ENCODE results near the gene EYS. TPM values are rescaled to one million over a fixed set of nuclear protein-coding genes. Genes with fewer than 3 reads are reported as not detected.

Gene EYS
- total and polyA plus RNA-seq, 4 donors = 0.08 to 0.63 (median 0.36) TPM

- 72% methylated on average over 3 of the region's 3 CpGs for WGBS
- DNase-seq (ENCODE audit: low spot score) = no peak
- H3K27me3 ChIP-seq (ENCODE audit: control insufficient read depth in 4 of 4, insufficient read depth in 4 of 4, low read length in 3 of 4) = no peaks in the 10 kb centered on the region
- H3K4me3 ChIP-seq (ENCODE audit: low read depth in 1 of 3, low read length in 3 of 3) = no peak overlapping the region
- H3K9me3 ChIP-seq (ENCODE audit: control insufficient read depth in 4 of 4, low read length in 3 of 4) = no peaks in the 10 kb centered on the region
- H3K4me1 ChIP-seq (ENCODE audit: control insufficient read depth in 4 of 4, insufficient read depth in 4 of 4, low read length in 3 of 4) = no peaks in the 10 kb centered on the region
- TF ChIP-seq YY1 (IDR thresholded peaks at IDR 0.05) (no peak), RAD21 (IDR thresholded peaks at IDR 0.05) (no peak), NR2F2 (IDR thresholded peaks at IDR 0.05) (no peak), RXRA (IDR thresholded peaks at IDR 0.05) (no peak), TAF1 (conservative IDR thresholded peaks at IDR 0.05) (no peak), HNF4G (IDR thresholded peaks at IDR 0.05) (no peak), JUND (IDR thresholded peaks at IDR 0.05) (no peak), CTCF (IDR thresholded peaks at IDR 0.05; ENCODE audit: low read depth, low read length, missing input control) (no peak), SP1 (IDR thresholded peaks at IDR 0.05) (no peak), HNF4A (conservative IDR thresholded peaks at IDR 0.05) (no peak), FOXA1 (IDR thresholded peaks at IDR 0.05) (no peak), GABPA (IDR thresholded peaks at IDR 0.05 in 1 of 2, conservative IDR thresholded peaks at IDR 0.05 in 1 of 2) (no peak)
- TF ChIP-seq, protein P1, sequence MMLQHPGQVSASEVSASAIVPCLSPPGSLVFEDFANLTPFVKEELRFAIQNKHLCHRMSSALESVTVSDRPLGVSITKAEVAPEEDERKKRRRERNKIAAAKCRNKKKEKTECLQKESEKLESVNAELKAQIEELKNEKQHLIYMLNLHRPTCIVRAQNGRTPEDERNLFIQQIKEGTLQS (IDR thresholded peaks at IDR 0.05) = no peak
- TF ChIP-seq, protein P2, sequence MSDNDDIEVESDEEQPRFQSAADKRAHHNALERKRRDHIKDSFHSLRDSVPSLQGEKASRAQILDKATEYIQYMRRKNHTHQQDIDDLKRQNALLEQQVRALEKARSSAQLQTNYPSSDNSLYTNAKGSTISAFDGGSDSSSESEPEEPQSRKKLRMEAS (IDR thresholded peaks at IDR 0.05) = no peak
- TF ChIP-seq, protein P3, sequence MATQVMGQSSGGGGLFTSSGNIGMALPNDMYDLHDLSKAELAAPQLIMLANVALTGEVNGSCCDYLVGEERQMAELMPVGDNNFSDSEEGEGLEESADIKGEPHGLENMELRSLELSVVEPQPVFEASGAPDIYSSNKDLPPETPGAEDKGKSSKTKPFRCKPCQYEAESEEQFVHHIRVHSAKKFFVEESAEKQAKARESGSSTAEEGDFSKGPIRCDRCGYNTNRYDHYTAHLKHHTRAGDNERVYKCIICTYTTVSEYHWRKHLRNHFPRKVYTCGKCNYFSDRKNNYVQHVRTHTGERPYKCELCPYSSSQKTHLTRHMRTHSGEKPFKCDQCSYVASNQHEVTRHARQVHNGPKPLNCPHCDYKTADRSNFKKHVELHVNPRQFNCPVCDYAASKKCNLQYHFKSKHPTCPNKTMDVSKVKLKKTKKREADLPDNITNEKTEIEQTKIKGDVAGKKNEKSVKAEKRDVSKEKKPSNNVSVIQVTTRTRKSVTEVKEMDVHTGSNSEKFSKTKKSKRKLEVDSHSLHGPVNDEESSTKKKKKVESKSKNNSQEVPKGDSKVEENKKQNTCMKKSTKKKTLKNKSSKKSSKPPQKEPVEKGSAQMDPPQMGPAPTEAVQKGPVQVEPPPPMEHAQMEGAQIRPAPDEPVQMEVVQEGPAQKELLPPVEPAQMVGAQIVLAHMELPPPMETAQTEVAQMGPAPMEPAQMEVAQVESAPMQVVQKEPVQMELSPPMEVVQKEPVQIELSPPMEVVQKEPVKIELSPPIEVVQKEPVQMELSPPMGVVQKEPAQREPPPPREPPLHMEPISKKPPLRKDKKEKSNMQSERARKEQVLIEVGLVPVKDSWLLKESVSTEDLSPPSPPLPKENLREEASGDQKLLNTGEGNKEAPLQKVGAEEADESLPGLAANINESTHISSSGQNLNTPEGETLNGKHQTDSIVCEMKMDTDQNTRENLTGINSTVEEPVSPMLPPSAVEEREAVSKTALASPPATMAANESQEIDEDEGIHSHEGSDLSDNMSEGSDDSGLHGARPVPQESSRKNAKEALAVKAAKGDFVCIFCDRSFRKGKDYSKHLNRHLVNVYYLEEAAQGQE (IDR thresholded peaks at IDR 0.05) = no peak
- no peak overlapping the region for H3K27ac ChIP-seq (ENCODE audit: low read depth in 1 of 2, low read length in 2 of 2)
- H3K9ac ChIP-seq (ENCODE audit: low read depth in 1 of 2, low read length in 2 of 2) = no peak overlapping the region
- no peaks in the 10 kb centered on the region for H3K36me3 ChIP-seq (ENCODE audit: control insufficient read depth in 4 of 4, insufficient read depth in 3 of 4, low read depth in 1 of 4, low read length in 3 of 4)
These were observed 160.1 kb downstream of the EYS start for GRCh38 chr6:65546894-65547293.

DNA sequence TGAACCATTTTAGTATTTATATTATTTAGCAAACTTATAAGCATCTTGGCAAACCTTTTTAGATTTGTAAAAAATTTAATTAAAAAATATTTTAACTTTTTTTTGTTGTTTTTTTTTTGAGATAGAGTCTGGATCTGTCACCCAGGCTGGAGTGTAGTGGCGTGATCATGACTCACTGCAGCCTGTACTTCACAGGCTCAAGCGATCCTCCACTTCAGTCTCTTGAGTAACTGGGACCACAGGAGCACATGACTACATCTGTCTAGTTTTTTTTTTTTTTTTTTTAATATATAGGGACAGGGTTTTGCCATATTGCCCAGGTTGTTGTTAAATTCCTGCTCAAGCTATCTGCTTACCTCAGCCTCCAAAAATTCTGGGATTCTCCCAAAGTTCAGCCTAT, 161.1 kb downstream of the EYS start:
- Histone ChIP-seq H3K4me3 (ENCODE audit: low read depth in 1 of 3, low read length in 3 of 3) (no peak overlapping the region), H3K9me3 (ENCODE audit: control insufficient read depth in 4 of 4, low read length in 3 of 4) (no peaks in the 10 kb centered on the region), H3K27ac (ENCODE audit: low read depth in 1 of 2, low read length in 2 of 2) (no peak overlapping the region), H3K27me3 (ENCODE audit: control insufficient read depth in 4 of 4, insufficient read depth in 4 of 4, low read length in 3 of 4) (no peaks in the 10 kb centered on the region), H3K9ac (ENCODE audit: low read depth in 1 of 2, low read length in 2 of 2) (no peak overlapping the region), H3K36me3 (ENCODE audit: control insufficient read depth in 4 of 4, insufficient read depth in 3 of 4, low read depth in 1 of 4, low read length in 3 of 4) (no peaks in the 10 kb centered on the region), H3K4me1 (ENCODE audit: control insufficient read depth in 4 of 4, insufficient read depth in 4 of 4, low read length in 3 of 4) (no peaks in the 10 kb centered on the region)
- no peak for DNase-seq (ENCODE audit: low spot score)
- WGBS = 89% methylated on average over 2 of the region's 2 CpGs
- TF ChIP-seq HNF4G (IDR thresholded peaks at IDR 0.05) (no peak), SP1 (IDR thresholded peaks at IDR 0.05) (no peak), ZBTB33 (IDR thresholded peaks at IDR 0.05) (no peak), NR2F2 (IDR thresholded peaks at IDR 0.05) (no peak), YY1 (IDR thresholded peaks at IDR 0.05) (no peak), HNF4A (conservative IDR thresholded peaks at IDR 0.05) (no peak), CTCF (IDR thresholded peaks at IDR 0.05; ENCODE audit: low read depth, low read length, missing input control) (no peak), FOXA1 (IDR thresholded peaks at IDR 0.05) (no peak), RAD21 (IDR thresholded peaks at IDR 0.05) (no peak), FOXA2 (IDR thresholded peaks at IDR 0.05) (no peak), JUND (IDR thresholded peaks at IDR 0.05) (no peak)
- TF ChIP-seq, protein P1 (IDR thresholded peaks at IDR 0.05) = no peak
- TF ChIP-seq, protein P3 (IDR thresholded peaks at IDR 0.05) = no peak
